Loucy (cell line): Measurements from ENCODE around the gene KPNB1.

Experiments used
- H2AFZ ChIP-seq: fragments of 200-600 bp; sonication (generic); 2 replicates; pipeline ENCODE4 v1.6.0; 2016; ENCODE audit warnings: antibody characterized with exemption, mild to moderate bottlenecking, low read length, moderate library complexity
- H3F3A ChIP-seq: fragments of 200-600 bp; 2 replicates; pipeline ENCODE4 v1.6.0; 2016; ENCODE audit warnings: antibody characterized with exemption, low read depth, mild to moderate bottlenecking
- H3K27me3 ChIP-seq: fragments of 200-600 bp; sonication (generic); 2 replicates; pipeline ENCODE4 v1.6.1; 2014; ENCODE audit warnings: low read length, mild to moderate bottlenecking; ENCODE audit not compliant: insufficient read depth, poor library complexity, severe bottlenecking
- H3K36me3 ChIP-seq: fragments of 200-600 bp; sonication (generic); 2 replicates; pipeline ENCODE4 v1.6.1; 2016; ENCODE audit warnings: low read length; ENCODE audit not compliant: insufficient read depth
- H3K4me1 ChIP-seq: fragments of 200-600 bp; sonication (generic); 2 replicates; pipeline ENCODE4 v1.5.1; 2014; ENCODE audit warnings: low read length, mild to moderate bottlenecking; ENCODE audit not compliant: insufficient read depth, poor library complexity, severe bottlenecking
- H3K4me2 ChIP-seq: fragments of 200-600 bp; sonication (generic); 2 replicates; pipeline ENCODE4 v1.6.0; 2014; ENCODE audit warnings: antibody characterized with exemption, low read length, low read depth, mild to moderate bottlenecking; ENCODE audit not compliant: poor library complexity, severe bottlenecking
- H3K4me3 ChIP-seq: fragments of 200-600 bp; sonication (generic); 2 replicates; pipeline ENCODE4 v1.5.1; 2014; ENCODE audit warnings: low read length, mild to moderate bottlenecking, mixed read lengths; ENCODE audit not compliant: poor library complexity, severe bottlenecking
- H3K79me2 ChIP-seq: fragments of 200-600 bp; sonication (generic); 2 replicates; pipeline ENCODE4 v1.6.1; 2014; ENCODE audit warnings: low read length; ENCODE audit not compliant: insufficient read depth
- H3K9ac ChIP-seq: fragments of 200-600 bp; sonication (generic); 2 replicates; pipeline ENCODE4 v1.6.0; 2014; ENCODE audit warnings: mild to moderate bottlenecking, low read depth, low read length, moderate library complexity; ENCODE audit not compliant: poor library complexity, severe bottlenecking
- H3K9me2 ChIP-seq: fragments of 200-600 bp; sonication (generic); replicated peaks from 2 replicates; pipeline ENCODE4 v1.6.1; 2016; ENCODE audit warnings: low read depth, low read length, mixed read lengths
- H3K9me3 ChIP-seq: fragments of 200-600 bp; sonication (generic); 2 replicates; pipeline ENCODE4 v1.6.1; 2014; ENCODE audit warnings: mild to moderate bottlenecking, antibody characterized with exemption, low read length, low read depth; ENCODE audit not compliant: insufficient read depth
- H4K20me1 ChIP-seq: fragments of 200-600 bp; sonication (generic); 2 replicates; pipeline ENCODE4 v1.6.0; 2014; ENCODE audit warnings: antibody characterized with exemption, low read length, mild to moderate bottlenecking; ENCODE audit not compliant: insufficient read depth, poor library complexity, severe bottlenecking
- CTCF ChIP-seq: fragments of 200-600 bp; sonication (generic); conservative IDR thresholded peaks from 2 replicates; pipeline ENCODE4 v1.5.1; 2014; ENCODE audit warnings: mild to moderate bottlenecking, antibody characterized with exemption, low read length
- EZH2phosphoT487 ChIP-seq: fragments of 200-600 bp; IDR thresholded peaks from 2 replicates; pipeline ENCODE4 v1.6.1; 2018; ENCODE audit warnings: antibody characterized with exemption, mild to moderate bottlenecking, moderate library complexity, borderline replicate concordance

Gene KPNB1

GRCh38 chr17:47686664-47687327 lies 37.1 kb downstream of the KPNB1 start:
- no peak overlapping the region for H2AFZ ChIP-seq
- no peaks in the 10 kb centered on the region for H3K27me3 ChIP-seq
- H4K20me1 ChIP-seq = no peaks in the 10 kb centered on the region
- TF ChIP-seq EZH2phosphoT487 = no peak
- no peak for TF ChIP-seq CTCF
- peaks cover 40% of the 10 kb centered on the region for H3K36me3 ChIP-seq
- H3K4me1 ChIP-seq = no peaks in the 10 kb centered on the region
- no peaks in the 10 kb centered on the region for H3K9me3 ChIP-seq
- H3F3A ChIP-seq = no peaks in the 10 kb centered on the region; the same call in 1 of the 2 replicates
- no peak overlapping the region for H3K4me2 ChIP-seq
- no peak overlapping the region for H3K9ac ChIP-seq
- H3K9me2 ChIP-seq = no peaks in the 10 kb centered on the region
- no peaks in the 10 kb centered on the region for H3K79me2 ChIP-seq
- H3K4me3 ChIP-seq = no peak overlapping the region

GRCh38 chr17:47687328-47687690 lies 37.6 kb downstream of the KPNB1 start:
- no peak for TF ChIP-seq CTCF
- no peak for TF ChIP-seq EZH2phosphoT487
- Histone ChIP-seq H4K20me1 (no peaks in the 10 kb centered on the region), H3K9me2 (no peaks in the 10 kb centered on the region), H3K4me3 (no peak overlapping the region), H3F3A (no peaks in the 10 kb centered on the region; the same call in 1 of the 2 replicates), H3K4me1 (peaks cover 3% of the 10 kb centered on the region), H2AFZ (no peak overlapping the region), H3K27me3 (no peaks in the 10 kb centered on the region), H3K9ac (no peak overlapping the region), H3K36me3 (peaks cover 35% of the 10 kb centered on the region), H3K9me3 (no peaks in the 10 kb centered on the region), H3K4me2 (no peak overlapping the region), H3K79me2 (no peaks in the 10 kb centered on the region)

- Histone ChIP-seq H3K36me3 (peaks cover 31% of the 10 kb centered on the region), H3K9ac (no peak overlapping the region)
Observed at GRCh38 chr17:47687748-47688147, 38.0 kb downstream of the KPNB1 start.

More at GRCh38 chr17:47687748-47688147, 38.0 kb downstream of the KPNB1 start:
- Histone ChIP-seq H2AFZ (no peak overlapping the region), H3K9me3 (no peaks in the 10 kb centered on the region), H3K79me2 (no peaks in the 10 kb centered on the region), H3K4me1 (peaks cover 7% of the 10 kb centered on the region), H3K4me2 (no peak overlapping the region), H3K4me3 (no peak overlapping the region), H3K27me3 (no peaks in the 10 kb centered on the region), H3F3A (no peaks in the 10 kb centered on the region; the same call in 1 of the 2 replicates), H3K9me2 (no peaks in the 10 kb centered on the region), H4K20me1 (no peaks in the 10 kb centered on the region)
- no peak for TF ChIP-seq EZH2phosphoT487
- TF ChIP-seq CTCF = no peak
